ENCODE results near the gene C5orf58. TPM values are rescaled to one million over a fixed set of nuclear protein-coding genes. Genes with fewer than 3 reads are reported as not detected.

Gene C5orf58
- total RNA-seq, 2 donors from 2014 or later, result not detected

DNA sequence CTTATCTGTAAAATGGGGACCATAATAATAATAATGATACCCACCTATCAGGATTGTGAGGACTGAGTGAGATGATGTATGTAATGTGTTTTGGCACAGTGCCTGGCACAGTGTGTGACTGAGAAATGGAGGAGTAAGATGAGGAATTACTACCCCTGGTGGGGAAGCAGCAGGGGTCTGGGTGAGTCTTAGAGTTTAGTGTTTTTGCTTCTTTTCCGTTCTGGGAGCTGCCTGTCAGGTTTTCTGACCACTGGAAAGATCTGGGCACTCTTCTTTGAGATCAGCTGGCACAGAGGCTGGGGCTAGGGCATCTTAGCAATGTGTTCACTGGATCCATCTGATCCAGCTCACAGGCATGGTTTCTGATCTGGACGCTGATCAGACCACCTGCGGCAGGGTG lies 56.3 kb downstream of the C5orf58 start:
- H3K36me3 ChIP-seq, result no peaks in the 10 kb centered on the region
- no peak for DNase-seq
- no peak overlapping the region for H3K9ac ChIP-seq (ENCODE audit: low read depth in 2 of 2, low read length in 2 of 2)
- no peaks in the 10 kb centered on the region for H3K4me1 ChIP-seq
- H3K27ac ChIP-seq, result peak overlapping the region; percentile 11
- H3K4me3 ChIP-seq, result no peak overlapping the region
- TF ChIP-seq, protein P1, sequence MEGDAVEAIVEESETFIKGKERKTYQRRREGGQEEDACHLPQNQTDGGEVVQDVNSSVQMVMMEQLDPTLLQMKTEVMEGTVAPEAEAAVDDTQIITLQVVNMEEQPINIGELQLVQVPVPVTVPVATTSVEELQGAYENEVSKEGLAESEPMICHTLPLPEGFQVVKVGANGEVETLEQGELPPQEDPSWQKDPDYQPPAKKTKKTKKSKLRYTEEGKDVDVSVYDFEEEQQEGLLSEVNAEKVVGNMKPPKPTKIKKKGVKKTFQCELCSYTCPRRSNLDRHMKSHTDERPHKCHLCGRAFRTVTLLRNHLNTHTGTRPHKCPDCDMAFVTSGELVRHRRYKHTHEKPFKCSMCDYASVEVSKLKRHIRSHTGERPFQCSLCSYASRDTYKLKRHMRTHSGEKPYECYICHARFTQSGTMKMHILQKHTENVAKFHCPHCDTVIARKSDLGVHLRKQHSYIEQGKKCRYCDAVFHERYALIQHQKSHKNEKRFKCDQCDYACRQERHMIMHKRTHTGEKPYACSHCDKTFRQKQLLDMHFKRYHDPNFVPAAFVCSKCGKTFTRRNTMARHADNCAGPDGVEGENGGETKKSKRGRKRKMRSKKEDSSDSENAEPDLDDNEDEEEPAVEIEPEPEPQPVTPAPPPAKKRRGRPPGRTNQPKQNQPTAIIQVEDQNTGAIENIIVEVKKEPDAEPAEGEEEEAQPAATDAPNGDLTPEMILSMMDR (IDR thresholded peaks at IDR 0.05), result no peak
- no peaks in the 10 kb centered on the region for H3K27me3 ChIP-seq
- H3K9me3 ChIP-seq, result no peaks in the 10 kb centered on the region
- intact Hi-C loops (cut with DNase I), result no loop called here

DNA sequence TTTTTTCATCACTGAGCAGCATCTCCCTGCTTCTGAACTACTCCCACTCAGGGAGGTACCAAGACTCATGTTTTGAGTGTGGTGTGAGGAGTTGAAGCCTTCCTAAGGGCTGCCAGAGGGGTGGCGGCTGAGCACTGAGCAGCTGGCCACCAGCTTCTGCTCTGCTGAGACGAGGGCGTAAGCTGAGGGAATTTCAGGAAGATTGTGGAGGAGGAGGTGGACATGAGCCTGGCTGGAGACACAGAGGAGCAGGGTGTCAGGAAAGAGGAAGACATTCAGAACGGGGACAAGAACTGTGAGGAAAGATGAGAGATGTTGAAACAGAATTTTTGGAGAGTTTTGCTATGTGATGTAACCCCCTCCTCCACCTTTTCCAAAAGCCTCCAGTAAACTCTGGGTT lies 57.0 kb downstream of the C5orf58 start:
- no peaks in the 10 kb centered on the region for H3K27me3 ChIP-seq
- TF ChIP-seq, protein P1 (IDR thresholded peaks at IDR 0.05), result no peak
- H3K9me3 ChIP-seq, result no peaks in the 10 kb centered on the region
- H3K4me1 ChIP-seq, result no peaks in the 10 kb centered on the region
- peak overlapping the region; percentile 11 for H3K27ac ChIP-seq
- H3K36me3 ChIP-seq, result no peaks in the 10 kb centered on the region
- DNase-seq, result no peak
- H3K9ac ChIP-seq (ENCODE audit: low read depth in 2 of 2, low read length in 2 of 2), result no peak overlapping the region
- intact Hi-C loops (cut with DNase I), result no loop called here
- no peak overlapping the region for H3K4me3 ChIP-seq

DNA sequence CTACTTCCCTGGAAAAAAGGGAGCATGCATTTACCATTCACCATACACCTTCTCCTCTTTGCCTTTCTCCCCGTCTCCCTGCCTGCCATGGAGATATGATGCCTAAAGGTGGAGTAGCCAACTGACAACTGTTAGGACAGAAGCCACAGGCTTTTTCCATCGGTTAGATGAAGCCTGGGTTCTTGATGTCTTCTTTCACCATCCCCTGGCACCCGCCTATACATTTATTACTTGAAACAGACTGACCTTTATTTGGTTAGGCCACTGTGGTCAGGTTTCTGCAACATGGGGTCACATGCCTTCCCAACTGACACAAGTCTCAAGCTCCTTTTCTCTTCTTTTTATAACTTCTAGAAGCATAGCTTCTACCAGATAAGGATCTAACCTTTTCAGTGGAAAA lies 57.7 kb downstream of the C5orf58 start:
- Histone ChIP-seq H3K4me1 (no peaks in the 10 kb centered on the region), H3K9ac (ENCODE audit: low read depth in 2 of 2, low read length in 2 of 2) (no peak overlapping the region), H3K36me3 (no peaks in the 10 kb centered on the region), H3K27ac (peak overlapping the region; percentile 11), H3K4me3 (no peak overlapping the region), H3K9me3 (no peaks in the 10 kb centered on the region), H3K27me3 (no peaks in the 10 kb centered on the region)
- DNase-seq, result no peak
- intact Hi-C loops (cut with DNase I), result no loop called here
- TF ChIP-seq, protein P1 (IDR thresholded peaks at IDR 0.05), result no peak

DNA sequence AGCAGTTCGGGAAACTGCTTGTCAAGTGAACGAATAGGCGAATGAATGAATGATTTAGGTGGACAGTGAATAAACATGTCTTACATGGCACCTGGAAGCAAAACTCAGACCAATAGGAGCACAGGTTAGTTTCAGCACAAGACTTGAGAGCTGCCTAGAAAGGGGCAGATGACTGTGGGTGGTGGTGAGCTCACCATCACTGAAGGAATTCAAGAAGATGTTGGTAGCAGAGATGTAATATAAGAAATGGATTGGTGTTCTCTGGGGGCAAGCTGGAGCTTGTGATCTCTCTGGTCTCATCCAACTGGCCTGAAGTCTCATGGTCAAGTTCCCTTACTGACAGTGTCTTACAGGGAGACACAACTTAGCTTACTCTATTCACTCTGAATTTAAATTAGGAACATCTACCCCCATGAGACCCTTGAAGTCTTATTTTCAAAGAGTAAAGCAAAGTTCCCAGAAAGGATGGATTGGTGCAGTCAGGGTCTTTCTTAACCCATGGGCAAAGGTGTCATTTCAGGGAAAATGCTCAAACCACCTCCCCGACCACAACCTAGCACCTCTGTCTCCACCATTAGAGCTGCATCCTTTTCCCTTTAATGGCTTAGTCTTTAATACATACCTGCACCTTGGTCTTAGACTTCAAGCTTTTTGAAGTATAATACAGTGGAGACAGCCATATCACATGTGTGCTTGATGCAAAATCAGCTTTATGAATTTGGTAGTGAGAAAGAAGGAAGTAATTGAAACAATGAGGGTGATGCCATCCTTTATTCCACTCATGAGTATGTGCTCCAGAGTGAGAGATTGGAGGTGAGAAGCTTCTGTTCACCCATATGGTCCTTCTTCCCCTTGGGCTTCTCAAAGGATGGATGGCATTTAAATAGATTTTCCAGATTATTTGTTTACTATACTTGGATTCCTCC lies 59.7 kb downstream of the C5orf58 start:
- no peaks in the 10 kb centered on the region for H3K4me1 ChIP-seq
- no peak overlapping the region for H3K27ac ChIP-seq
- H3K9ac ChIP-seq (ENCODE audit: low read depth in 2 of 2, low read length in 2 of 2), result no peak overlapping the region
- no peak for DNase-seq
- no peaks in the 10 kb centered on the region for H3K9me3 ChIP-seq
- intact Hi-C loops (cut with DNase I), result no loop called here
- no peaks in the 10 kb centered on the region for H3K27me3 ChIP-seq
- H3K4me3 ChIP-seq, result no peak overlapping the region
- TF ChIP-seq, protein P1 (IDR thresholded peaks at IDR 0.05), result no peak
- no peaks in the 10 kb centered on the region for H3K36me3 ChIP-seq

DNA sequence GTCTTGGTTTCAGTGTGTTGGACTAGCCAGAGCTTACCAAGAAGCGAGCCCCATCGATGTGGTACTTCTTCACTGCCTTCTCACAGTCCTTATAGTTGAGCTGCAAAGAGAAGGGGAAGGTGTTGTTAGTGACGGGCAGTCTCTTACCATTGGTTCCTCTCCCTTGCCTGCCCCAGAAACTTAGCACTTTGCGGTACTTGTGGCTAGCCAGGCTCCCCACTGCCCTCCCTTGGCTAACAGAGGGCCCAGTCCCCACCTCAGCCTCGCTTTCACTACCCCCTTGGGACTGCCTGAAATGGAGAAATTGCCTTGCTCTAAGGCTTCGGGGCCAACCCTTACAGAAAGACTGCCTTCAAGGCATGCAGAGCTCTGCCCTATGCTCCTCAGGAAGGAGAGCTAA lies 60.5 kb downstream of the C5orf58 start:
- intact Hi-C loops (cut with DNase I), result no loop called here
- no peak overlapping the region for H3K9ac ChIP-seq (ENCODE audit: low read depth in 2 of 2, low read length in 2 of 2)
- peak; percentile 59 for DNase-seq
- no peak overlapping the region for H3K27ac ChIP-seq
- TF ChIP-seq, protein P1 (IDR thresholded peaks at IDR 0.05), result no peak
- no peaks in the 10 kb centered on the region for H3K9me3 ChIP-seq
- no peaks in the 10 kb centered on the region for H3K4me1 ChIP-seq
- no peak overlapping the region for H3K4me3 ChIP-seq
- H3K36me3 ChIP-seq, result no peaks in the 10 kb centered on the region
- H3K27me3 ChIP-seq, result no peaks in the 10 kb centered on the region

All from colonic mucosa (tissue), 4 donors.